Occipital lobe (tissue), 2 donors: Measurements from ENCODE around the gene RNF168. TPM values are rescaled to one million over a fixed set of nuclear protein-coding genes. Genes with fewer than 3 reads are reported as not detected.

Source experiments
- small RNA-seq: library from RNA; depleted of rRNA; stranded (forward); fragments of <200 nt; gene quantifications from one replicate; pipeline ENCODE3, GENCODE V24; 2014
- total RNA-seq: library from RNA; depleted of rRNA; stranded (reverse); fragments of >200 nt; gene quantifications from one replicate; pipeline ENCODE4 v1.2.3, GENCODE V29; 2014

The RNF168 gene
- total RNA-seq, 1 donor from 2014 or later = 25.9 TPM

Small RNAs within 50 kb of the gene (small RNA-seq; reads per million reads assigned to genes)
- gene AC083822.1 = not detected
- not detected for gene AC117490.1
- not detected for gene RPS29P3

Other genes with a start within 250 kb of the RNF168 start
- gene PCYT1A, start 216.0 kb downstream of the RNF168 start, total RNA-seq = 18.6 TPM
- 33.8 TPM for gene DYNLT2B, start 185.5 kb downstream of the RNF168 start, total RNA-seq
- not detected for gene TM4SF19, start 165.4 kb downstream of the RNF168 start, total RNA-seq
- gene UBXN7, start 71.3 kb downstream of the RNF168 start, total RNA-seq = 65.0 TPM
- gene SMCO1, start 11.6 kb upstream of the RNF168 start, total RNA-seq = not detected
- 3.4 TPM for gene WDR53, start 64.8 kb upstream of the RNF168 start, total RNA-seq
- 50.5 TPM for gene FBXO45, start 64.9 kb upstream of the RNF168 start, total RNA-seq
- gene NRROS, start 135.9 kb upstream of the RNF168 start, total RNA-seq = 1.2 TPM
- 8.0 TPM for gene CEP19, start 208.5 kb upstream of the RNF168 start, total RNA-seq
- gene PIGX, start 208.6 kb upstream of the RNF168 start, total RNA-seq = 46.6 TPM
- gene PAK2, start 236.1 kb upstream of the RNF168 start, total RNA-seq = 54.4 TPM